ENCODE data around the gene FAP. TPM values are rescaled to one million over a fixed set of nuclear protein-coding genes. Genes with fewer than 3 reads are reported as not detected.

The FAP gene
- total RNA-seq, 2 experiments from 2014 or later, result not detected

DNA sequence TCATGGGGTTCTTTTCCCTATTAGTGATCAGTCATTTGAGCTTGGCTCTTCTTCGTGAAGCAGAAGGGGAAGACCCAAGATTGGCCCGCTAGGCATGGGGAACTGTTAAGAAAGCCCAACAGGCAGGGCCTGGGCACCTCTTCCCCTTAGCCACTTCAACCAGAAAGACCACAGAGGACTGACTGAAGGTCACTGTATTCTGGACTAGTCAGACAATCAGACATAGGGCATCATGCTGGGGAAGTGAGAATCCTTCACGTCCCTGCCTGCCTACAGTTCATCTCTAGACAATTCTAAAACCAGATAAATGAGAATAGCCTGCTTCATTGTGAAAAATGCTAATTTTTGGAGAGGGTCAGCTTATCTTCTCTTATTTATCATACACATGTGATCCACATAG, 28.1 kb downstream of the FAP start:
- ChIA-PET CTCF (interaction anchor here (1.0 to 2.3 kb wide), 3 partner anchors 61 to 83 kb away, joined by 3 to 8 read pairs (median 7); no protein-coding TSS in a partner anchor), POLR2A (no interaction called here)
- Mint-ChIP-seq H3K27ac (no peak overlapping the region), H3K27me3 (peaks cover 4% of the 10 kb centered on the region), H3K4me3 (no peak overlapping the region), H3K9me3 (ENCODE audit: low read depth) (no peaks in the 10 kb centered on the region), H3K36me3 (ENCODE audit: low read depth) (no peaks in the 10 kb centered on the region), H3K4me1 (no peaks in the 10 kb centered on the region)
- intact Hi-C loops (cut with DNase I, micrococcal nuclease), result no loop called here
- DNase-seq, result no peak
- ATAC-seq, result no peak

DNA sequence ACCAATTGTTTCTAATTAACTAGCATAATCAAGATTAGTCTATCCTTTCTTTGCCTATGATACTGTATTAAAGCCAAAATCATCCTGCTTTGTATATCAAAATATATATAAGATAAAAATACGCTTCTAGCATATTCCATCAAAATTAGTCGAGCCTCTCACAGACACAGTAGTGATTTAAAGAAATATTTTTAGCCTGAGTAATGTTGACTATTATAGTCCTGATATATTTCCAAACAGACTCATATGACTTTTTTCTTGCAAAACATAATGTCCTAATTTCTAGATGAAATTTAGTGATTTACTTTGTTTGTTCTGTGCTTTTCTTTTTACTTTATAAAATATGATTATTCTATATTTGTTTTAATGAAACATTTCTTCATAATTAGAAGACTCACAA, 30.9 kb downstream of the FAP start:
- H3K27ac Mint-ChIP-seq, result no peak overlapping the region
- CTCF ChIA-PET, result interaction anchor here (0.6 to 3.7 kb wide), 3 partner anchors 9 to 86 kb away, joined by 3 to 27 read pairs (median 3); no protein-coding TSS in a partner anchor
- no peak for ATAC-seq

DNA sequence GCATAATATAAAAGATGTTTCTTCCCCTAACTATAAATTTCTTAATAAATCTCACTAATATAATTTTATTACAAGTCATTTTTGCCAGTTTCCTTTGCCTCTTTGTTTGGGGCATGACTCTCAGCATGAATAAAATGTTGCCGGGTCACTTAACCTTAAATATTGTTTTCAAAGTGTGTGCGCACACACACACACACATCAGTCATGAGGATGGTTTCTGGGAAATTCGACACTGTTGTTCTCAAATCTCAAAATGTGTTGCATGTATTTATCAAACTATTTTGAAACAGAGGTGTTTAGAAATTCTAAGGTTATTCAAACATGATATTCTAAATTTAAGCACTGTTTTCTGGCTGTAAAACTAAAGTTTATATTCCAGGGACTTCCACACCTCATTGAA, 31.5 kb downstream of the FAP start:
- H3K27me3 Mint-ChIP-seq, result no peaks in the 10 kb centered on the region
- H3K9me3 Mint-ChIP-seq (ENCODE audit: low read depth), result no peaks in the 10 kb centered on the region
- ChIA-PET POLR2A (no interaction called here), CTCF (interaction anchor here (0.6 to 3.7 kb wide), 3 partner anchors 10 to 87 kb away, joined by 3 to 27 read pairs (median 3); no protein-coding TSS in a partner anchor)
- H3K27ac Mint-ChIP-seq, result no peak overlapping the region
- intact Hi-C loops (cut with DNase I, micrococcal nuclease), result no loop called here
- H3K4me1 Mint-ChIP-seq, result no peaks in the 10 kb centered on the region
- no peak overlapping the region for H3K4me3 Mint-ChIP-seq
- no peak for DNase-seq
- no peak for ATAC-seq
- no peaks in the 10 kb centered on the region for H3K36me3 Mint-ChIP-seq (ENCODE audit: low read depth)

More for the DNA sequence above, 30.9 kb downstream of the FAP start:
- no peak overlapping the region for H3K4me3 Mint-ChIP-seq
- H3K4me1 Mint-ChIP-seq, result no peaks in the 10 kb centered on the region
- H3K9me3 Mint-ChIP-seq (ENCODE audit: low read depth), result no peaks in the 10 kb centered on the region
- no peaks in the 10 kb centered on the region for H3K36me3 Mint-ChIP-seq (ENCODE audit: low read depth)
- H3K27me3 Mint-ChIP-seq, result peaks cover 3% of the 10 kb centered on the region
- intact Hi-C loops (cut with DNase I, micrococcal nuclease), result no loop called here
- POLR2A ChIA-PET, result no interaction called here
- no peak for DNase-seq

DNA sequence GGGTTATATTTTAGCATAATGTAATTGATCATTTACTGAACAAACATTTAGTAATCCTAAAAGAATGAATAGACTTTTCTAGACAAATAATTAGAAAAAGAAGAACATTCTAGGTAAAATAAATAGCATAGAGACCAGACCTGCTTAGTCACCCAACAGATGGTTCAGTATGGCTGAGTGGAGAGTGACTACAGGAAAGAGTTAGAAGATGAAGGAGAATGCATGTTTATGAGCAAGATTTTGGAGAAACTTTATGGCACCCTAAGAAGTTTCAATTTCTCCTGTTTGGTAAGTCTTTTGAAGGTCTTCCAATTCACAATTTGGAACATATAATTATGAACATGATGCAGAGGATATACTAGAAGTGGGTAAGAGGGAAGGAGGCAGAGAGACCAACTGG, 32.9 kb downstream of the FAP start:
- DNase-seq (no peak), ATAC-seq (no peak)
- Mint-ChIP-seq H3K4me1 (no peaks in the 10 kb centered on the region), H3K4me3 (no peak overlapping the region), H3K9me3 (ENCODE audit: low read depth) (no peaks in the 10 kb centered on the region), H3K27me3 (no peaks in the 10 kb centered on the region), H3K27ac (no peak overlapping the region), H3K36me3 (ENCODE audit: low read depth) (no peaks in the 10 kb centered on the region)
- POLR2A ChIA-PET, result no interaction called here
- intact Hi-C loops (cut with DNase I, micrococcal nuclease), result no loop called here
- CTCF ChIA-PET, result interaction anchor here (0.6 to 3.7 kb wide), 4 partner anchors 11 to 630 kb away, joined by 3 to 27 read pairs (median 4); no protein-coding TSS in a partner anchor

DNA sequence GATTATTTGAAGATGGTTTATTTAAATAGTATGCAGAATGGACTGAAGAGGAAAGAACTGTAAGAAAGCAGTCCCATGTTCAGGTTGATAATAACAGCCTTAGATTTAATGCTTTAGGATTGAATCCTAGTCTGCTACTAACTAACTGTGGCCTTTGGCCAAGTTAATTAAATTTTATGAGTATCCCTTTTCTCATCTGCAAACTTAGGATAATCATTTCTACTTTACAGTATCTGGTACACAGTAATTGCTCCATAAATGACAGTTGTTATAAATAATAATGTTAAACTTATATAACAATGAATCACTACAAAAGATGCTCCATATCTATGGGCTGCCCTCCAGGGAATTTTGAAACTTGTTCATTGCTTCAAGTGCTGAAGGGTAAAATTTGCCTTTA, 41.0 kb downstream of the FAP start:
- ChIA-PET CTCF (no interaction called here), POLR2A (no interaction called here)
- intact Hi-C loops (cut with DNase I, micrococcal nuclease), result no loop called here
- ATAC-seq (no peak), DNase-seq (no peak)
- Mint-ChIP-seq H3K4me3 (no peak overlapping the region), H3K36me3 (ENCODE audit: low read depth) (no peaks in the 10 kb centered on the region), H3K4me1 (no peaks in the 10 kb centered on the region), H3K27me3 (peaks cover 10% of the 10 kb centered on the region), H3K9me3 (ENCODE audit: low read depth) (no peaks in the 10 kb centered on the region), H3K27ac (no peak overlapping the region)

DNA sequence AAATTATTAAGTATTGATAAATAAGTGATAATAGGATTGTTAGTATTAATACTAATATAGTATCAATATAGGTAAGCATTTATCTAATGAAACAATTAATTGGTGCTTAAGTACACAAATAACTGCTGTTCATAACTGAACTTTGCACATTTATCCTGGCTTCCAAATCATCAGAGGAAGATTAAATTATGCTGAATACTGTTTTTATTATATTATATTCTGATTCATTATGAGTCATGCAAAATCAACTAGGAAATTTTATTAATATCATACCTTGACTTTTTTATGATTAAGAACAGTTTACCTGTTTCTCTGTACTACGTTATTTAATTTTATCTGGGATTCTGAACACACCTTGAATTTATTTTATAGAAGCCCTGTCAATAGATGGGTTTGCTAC, 42.6 kb downstream of the FAP start:
- no peaks in the 10 kb centered on the region for H3K36me3 Mint-ChIP-seq (ENCODE audit: low read depth)

DNA sequence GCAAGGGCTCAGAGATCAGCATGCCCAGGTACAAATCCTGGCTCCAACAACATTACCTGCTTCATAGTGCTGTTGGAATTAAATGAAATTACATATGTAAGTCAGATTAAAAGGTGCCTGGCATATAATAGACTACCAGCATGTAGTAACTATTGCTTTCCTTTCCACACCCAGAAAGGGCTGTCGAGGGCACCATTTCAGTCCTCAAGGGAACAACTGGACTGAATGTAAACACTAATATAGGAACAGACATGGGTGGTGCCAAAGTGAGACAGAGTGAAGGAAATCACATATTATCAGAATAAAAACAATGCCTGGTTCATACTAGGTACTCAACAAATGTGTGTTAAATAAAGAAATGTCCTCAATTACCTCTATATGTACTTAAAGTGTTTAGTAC, 43.3 kb downstream of the FAP start:
- no peaks in the 10 kb centered on the region for H3K9me3 Mint-ChIP-seq (ENCODE audit: low read depth)
- intact Hi-C loops (cut with DNase I, micrococcal nuclease), result no loop called here
- H3K27ac Mint-ChIP-seq, result no peak overlapping the region
- POLR2A ChIA-PET, result no interaction called here
- peaks cover 10% of the 10 kb centered on the region for H3K27me3 Mint-ChIP-seq
- CTCF ChIA-PET, result no interaction called here
- H3K4me3 Mint-ChIP-seq, result no peak overlapping the region
- H3K4me1 Mint-ChIP-seq, result peaks cover 9% of the 10 kb centered on the region
- no peak for DNase-seq
- H3K36me3 Mint-ChIP-seq (ENCODE audit: low read depth), result no peaks in the 10 kb centered on the region
- no peak for ATAC-seq

More for the DNA sequence above, 42.6 kb downstream of the FAP start:
- no peaks in the 10 kb centered on the region for H3K9me3 Mint-ChIP-seq (ENCODE audit: low read depth)
- no peak overlapping the region for H3K4me3 Mint-ChIP-seq
- no peak for ATAC-seq
- intact Hi-C loops (cut with DNase I, micrococcal nuclease), result no loop called here
- ChIA-PET CTCF (no interaction called here), POLR2A (no interaction called here)
- DNase-seq, result no peak
- no peak overlapping the region for H3K27ac Mint-ChIP-seq
- peaks cover 9% of the 10 kb centered on the region for H3K4me1 Mint-ChIP-seq
- H3K27me3 Mint-ChIP-seq, result peaks cover 10% of the 10 kb centered on the region

DNA sequence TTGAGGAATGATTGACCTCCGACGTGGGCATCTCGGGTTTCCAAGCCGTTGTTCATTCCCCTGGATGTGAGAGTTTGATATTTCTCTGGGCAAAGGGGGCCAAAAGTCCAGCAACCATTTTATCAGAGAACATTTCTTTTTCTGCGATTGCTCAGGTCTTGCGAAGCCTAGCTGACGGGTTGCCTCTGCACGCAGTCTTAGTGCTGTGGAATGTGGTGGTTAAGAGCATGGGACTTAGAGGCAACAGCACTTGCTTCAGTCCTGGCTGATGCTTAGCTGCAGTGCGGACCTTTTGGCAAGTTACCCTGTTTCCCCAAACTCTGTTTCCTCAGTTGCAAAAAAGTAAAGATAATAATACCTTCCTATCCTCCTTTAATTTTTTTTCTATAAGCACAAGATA, 45.0 kb downstream of the FAP start:
- H3K4me1 Mint-ChIP-seq, result peaks cover 9% of the 10 kb centered on the region
- ChIA-PET POLR2A (no interaction called here), CTCF (interaction anchor here (0.8 to 1.0 kb wide), 2 partner anchors 16 to 24 kb away, joined by 3 read pairs; no protein-coding TSS in a partner anchor)
- intact Hi-C loops (cut with DNase I, micrococcal nuclease), result no loop called here
- no peak overlapping the region for H3K4me3 Mint-ChIP-seq
- no peak for ATAC-seq
- peaks cover 17% of the 10 kb centered on the region for H3K27me3 Mint-ChIP-seq
- H3K9me3 Mint-ChIP-seq (ENCODE audit: low read depth), result no peaks in the 10 kb centered on the region
- no peak for DNase-seq
- H3K36me3 Mint-ChIP-seq (ENCODE audit: low read depth), result no peaks in the 10 kb centered on the region
- no peak overlapping the region for H3K27ac Mint-ChIP-seq

DNA sequence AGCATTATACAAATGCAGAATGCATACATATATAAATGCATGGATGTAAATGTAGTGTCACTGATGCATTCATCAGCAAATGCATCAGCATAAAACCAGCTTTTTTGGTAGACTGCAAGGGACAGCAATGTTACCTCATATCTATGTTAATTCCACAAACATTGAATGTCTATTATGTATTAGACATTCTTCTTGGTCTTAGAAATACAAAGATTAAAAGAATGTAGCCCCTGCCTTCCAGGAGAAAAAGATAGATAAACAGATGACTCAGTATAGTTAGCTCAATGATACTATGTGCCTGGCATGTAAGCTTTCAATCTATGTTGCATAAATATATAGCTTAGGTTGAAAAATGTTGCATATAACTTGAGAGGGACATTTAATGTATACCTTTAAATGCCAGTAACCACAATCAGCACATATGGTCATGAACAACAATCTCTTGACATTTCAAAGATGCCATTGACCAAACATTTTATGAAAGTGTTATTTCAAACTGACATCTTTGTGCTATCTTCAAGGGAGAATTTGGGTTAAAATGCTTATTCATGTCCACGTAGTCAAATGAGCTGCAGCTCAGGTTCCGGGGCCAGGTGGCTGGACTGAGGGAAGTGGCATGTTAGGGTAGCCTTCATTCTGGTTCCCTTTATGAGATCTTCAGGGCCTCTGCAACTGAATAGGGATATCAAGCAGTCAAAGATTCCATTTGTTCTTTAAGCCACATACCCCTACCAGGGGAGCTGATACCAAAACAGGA, 46.0 kb downstream of the FAP start:
- no peaks in the 10 kb centered on the region for H3K36me3 Mint-ChIP-seq (ENCODE audit: low read depth)
- peaks cover 24% of the 10 kb centered on the region for H3K27me3 Mint-ChIP-seq
- CTCF ChIA-PET, result interaction anchor here (1.0 to 1.3 kb wide), 2 partner anchors 10 to 104 kb away, joined by 3 read pairs; no protein-coding TSS in a partner anchor
- H3K9me3 Mint-ChIP-seq (ENCODE audit: low read depth), result no peaks in the 10 kb centered on the region
- intact Hi-C loops (cut with DNase I, micrococcal nuclease), result no loop called here
- ATAC-seq, result no peak
- H3K4me3 Mint-ChIP-seq, result no peak overlapping the region
- H3K27ac Mint-ChIP-seq, result no peak overlapping the region
- peaks cover 9% of the 10 kb centered on the region for H3K4me1 Mint-ChIP-seq
- POLR2A ChIA-PET, result no interaction called here
- DNase-seq, result no peak

DNA sequence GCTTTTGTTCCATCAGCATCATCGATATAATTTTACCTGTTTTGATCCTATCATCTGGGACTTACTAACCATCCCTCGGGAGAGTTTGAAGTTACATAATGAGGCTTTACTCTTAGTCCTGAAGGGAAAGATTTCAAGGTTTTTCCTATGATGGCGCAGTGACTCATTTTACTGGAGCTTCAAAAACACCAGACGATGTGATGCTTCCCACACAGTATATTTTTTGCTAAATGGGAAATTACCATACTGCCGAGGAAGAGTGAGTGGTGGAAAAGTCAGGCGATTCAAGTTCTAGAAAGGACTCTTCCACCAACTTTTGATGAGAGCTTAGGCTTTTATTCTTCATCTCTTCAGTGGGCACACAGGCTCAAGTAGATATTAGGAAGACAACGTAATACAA, 46.6 kb downstream of the FAP start:
- peak; percentile 47 for ATAC-seq
- H3K27me3 Mint-ChIP-seq, result peaks cover 30% of the 10 kb centered on the region

DNA sequence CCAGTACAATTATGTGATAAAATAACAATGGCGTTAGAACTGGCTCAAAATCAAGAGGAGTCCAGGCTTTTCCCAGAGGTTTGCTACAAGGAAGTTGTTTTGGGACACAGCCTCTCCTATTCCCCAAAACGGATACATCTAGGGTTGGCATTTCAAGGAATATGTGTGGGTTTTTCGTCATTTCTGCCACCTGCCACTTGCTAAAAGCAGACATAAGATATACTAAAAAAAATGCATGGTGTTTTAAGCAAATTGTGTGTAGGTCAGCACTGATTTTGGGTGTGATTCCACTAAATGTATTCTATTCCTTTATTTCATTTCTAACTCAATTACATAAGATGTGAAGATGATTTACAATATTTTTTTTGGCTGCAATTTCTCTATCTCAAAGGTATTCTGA, 54.8 kb downstream of the FAP start:
- no peak overlapping the region for H3K27ac Mint-ChIP-seq
- no peak for ATAC-seq
- peaks cover 4% of the 10 kb centered on the region for H3K4me1 Mint-ChIP-seq
- intact Hi-C loops (cut with DNase I, micrococcal nuclease), result no loop called here
- H3K27me3 Mint-ChIP-seq, result peaks cover 21% of the 10 kb centered on the region
- ChIA-PET CTCF (interaction anchor here (1.2 to 1.7 kb wide), 2 partner anchors 9 to 34 kb away, joined by 3 to 4 read pairs; no protein-coding TSS in a partner anchor), POLR2A (no interaction called here)
- no peak overlapping the region for H3K4me3 Mint-ChIP-seq
- H3K36me3 Mint-ChIP-seq (ENCODE audit: low read depth), result no peaks in the 10 kb centered on the region
- H3K9me3 Mint-ChIP-seq (ENCODE audit: low read depth), result no peaks in the 10 kb centered on the region
- DNase-seq, result no peak

More for the DNA sequence above, 46.6 kb downstream of the FAP start:
- Mint-ChIP-seq H3K36me3 (ENCODE audit: low read depth) (no peaks in the 10 kb centered on the region), H3K4me1 (peaks cover 9% of the 10 kb centered on the region), H3K9me3 (ENCODE audit: low read depth) (no peaks in the 10 kb centered on the region), H3K4me3 (no peak overlapping the region), H3K27ac (no peak overlapping the region)
- intact Hi-C loops (cut with DNase I, micrococcal nuclease), result no loop called here
- no peak for DNase-seq
- CTCF ChIA-PET, result interaction anchor here (1.0 to 1.3 kb wide), 2 partner anchors 9 to 104 kb away, joined by 3 read pairs; no protein-coding TSS in a partner anchor
- POLR2A ChIA-PET, result no interaction called here

DNA sequence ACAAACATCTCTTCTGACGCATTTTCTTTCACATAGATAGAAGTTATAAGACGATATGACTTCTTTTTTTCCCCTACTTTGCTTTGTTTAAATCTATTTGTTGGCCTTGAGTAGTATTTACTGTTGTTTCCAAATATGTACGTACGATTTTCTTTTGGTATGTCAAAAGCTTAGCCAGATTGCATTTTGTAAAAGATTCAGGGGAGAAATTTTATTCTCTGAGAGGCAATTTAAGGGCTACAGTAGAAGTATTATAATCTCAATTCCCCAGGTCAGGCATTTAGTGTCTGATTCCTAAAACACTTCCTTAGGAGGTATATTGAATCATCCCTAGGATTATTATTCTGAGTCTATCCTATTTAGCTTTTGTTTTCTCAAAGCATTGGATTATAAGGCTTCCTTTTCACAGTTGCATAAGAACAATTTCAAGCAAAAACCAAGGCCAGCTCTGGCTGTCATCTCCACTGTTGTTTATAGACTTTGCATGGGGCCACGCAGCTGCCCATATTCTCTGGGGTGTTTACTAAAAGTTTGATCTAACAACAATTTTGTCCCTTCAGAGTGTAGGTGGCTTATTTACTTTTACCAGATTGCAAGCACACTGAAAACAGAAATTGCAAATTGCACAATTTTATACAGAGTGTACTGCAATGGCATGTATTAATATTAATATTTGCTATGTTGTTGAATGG, 57.6 kb downstream of the FAP start:
- CTCF ChIA-PET, result interaction anchor here (1.3 kb wide), 2 partner anchors 61 to 112 kb away, joined by 3 to 4 read pairs; no protein-coding TSS in a partner anchor
- H3K27ac Mint-ChIP-seq, result no peak overlapping the region
- ATAC-seq (no peak), DNase-seq (no peak)
- POLR2A ChIA-PET, result no interaction called here
- peaks cover 4% of the 10 kb centered on the region for H3K27me3 Mint-ChIP-seq
- no peaks in the 10 kb centered on the region for H3K9me3 Mint-ChIP-seq (ENCODE audit: low read depth)
- no peaks in the 10 kb centered on the region for H3K36me3 Mint-ChIP-seq (ENCODE audit: low read depth)
- H3K4me3 Mint-ChIP-seq, result no peak overlapping the region
- intact Hi-C loops (cut with DNase I, micrococcal nuclease), result no loop called here
- H3K4me1 Mint-ChIP-seq, result peaks cover 4% of the 10 kb centered on the region

All from activated CD4-positive, alpha-beta T cell treated with anti-CD3 and anti-CD28 coated beads for 36 hours (primary cell).